ENCODE measurements around the gene TRPT1. TPM values are rescaled to one million over a fixed set of nuclear protein-coding genes. Genes with fewer than 3 reads are reported as not detected.

TRPT1 gene
- polyA plus RNA-seq, 4 donors: 46.5 to 115 (median 68.0) TPM

DNA sequence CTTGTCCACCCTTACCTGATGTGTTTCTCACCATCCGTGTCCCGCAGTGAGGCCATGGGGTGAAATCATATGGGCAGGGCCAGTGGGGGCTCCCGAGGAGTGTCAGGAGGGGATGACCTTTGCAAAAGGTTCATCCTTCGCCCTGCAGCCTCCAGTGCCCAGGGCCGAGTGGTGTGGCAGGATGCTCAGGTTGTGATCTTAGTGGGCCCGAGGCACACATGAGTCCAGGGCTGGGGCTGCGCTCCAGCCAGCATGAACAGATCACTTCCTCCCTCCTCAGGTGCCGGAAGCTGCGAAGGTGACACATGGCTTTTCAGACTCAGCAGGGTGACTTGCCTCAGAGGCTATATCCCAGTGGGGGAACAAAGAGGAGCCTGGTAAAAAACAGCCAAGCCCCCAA, 12.1 kb upstream of the TRPT1 start:
- Histone ChIP-seq H3K27ac (ENCODE audit: low read depth in 1 of 3, low read length in 2 of 3) (peak overlapping the region; percentile 12 to 72 (median 69)), H3K4me1 (ENCODE audit: control insufficient read depth in 3 of 3, insufficient read depth in 2 of 3, low read depth in 1 of 3, low read length in 2 of 3) (peaks cover 0 to 57% (median 0%) of the 10 kb centered on the region in 3 donors), H3K4me3 (ENCODE audit: low read depth in 1 of 3, low read length in 3 of 3) (no peak overlapping the region), H3K9me3 (ENCODE audit: control insufficient read depth in 2 of 2, insufficient read depth in 1 of 2, low read depth in 1 of 2, low read length in 1 of 2) (no peaks in the 10 kb centered on the region), H3K36me3 (ENCODE audit: control insufficient read depth in 3 of 3, insufficient read depth in 2 of 3, low read depth in 1 of 3, low read length in 3 of 3) (peaks cover 0 to 50% (median 0%) of the 10 kb centered on the region in 3 donors), H3K27me3 (ENCODE audit: control insufficient read depth in 3 of 3, insufficient read depth in 3 of 3, low read length in 3 of 3) (no peaks in the 10 kb centered on the region)
- 44 to 66% (median 55%) methylated on average over 9 of the region's 9 CpGs for WGBS, 3 donors
- FAIRE-seq (no peak), DNase-seq (no peak)

- H3K36me3 ChIP-seq (ENCODE audit: control insufficient read depth in 3 of 3, insufficient read depth in 2 of 3, low read depth in 1 of 3, low read length in 3 of 3): peaks cover 0 to 48% (median 0%) of the 10 kb centered on the region in 3 donors
- WGBS, 3 donors: 10 to 57% (median 42%) methylated on average over 12 of the region's 12 CpGs
- H3K4me1 ChIP-seq (ENCODE audit: control insufficient read depth in 3 of 3, insufficient read depth in 2 of 3, low read depth in 1 of 3, low read length in 2 of 3): peaks cover 0 to 51% (median 0%) of the 10 kb centered on the region in 3 donors
- no peaks in the 10 kb centered on the region for H3K9me3 ChIP-seq (ENCODE audit: control insufficient read depth in 2 of 2, insufficient read depth in 1 of 2, low read depth in 1 of 2, low read length in 1 of 2)
- FAIRE-seq: no peak
- peak overlapping the region; percentile 12 to 72 (median 69) for H3K27ac ChIP-seq (ENCODE audit: low read depth in 1 of 3, low read length in 2 of 3)
- DNase-seq: peak; percentile 83 to 84
- H3K27me3 ChIP-seq (ENCODE audit: control insufficient read depth in 3 of 3, insufficient read depth in 3 of 3, low read length in 3 of 3): no peaks in the 10 kb centered on the region
- peak overlapping the region in 1 of 3 donors; percentile 4 for H3K4me3 ChIP-seq (ENCODE audit: low read depth in 1 of 3, low read length in 3 of 3)
Observed at GRCh38 chr11:64237484-64237951, 11.5 kb upstream of the TRPT1 start.

DNA sequence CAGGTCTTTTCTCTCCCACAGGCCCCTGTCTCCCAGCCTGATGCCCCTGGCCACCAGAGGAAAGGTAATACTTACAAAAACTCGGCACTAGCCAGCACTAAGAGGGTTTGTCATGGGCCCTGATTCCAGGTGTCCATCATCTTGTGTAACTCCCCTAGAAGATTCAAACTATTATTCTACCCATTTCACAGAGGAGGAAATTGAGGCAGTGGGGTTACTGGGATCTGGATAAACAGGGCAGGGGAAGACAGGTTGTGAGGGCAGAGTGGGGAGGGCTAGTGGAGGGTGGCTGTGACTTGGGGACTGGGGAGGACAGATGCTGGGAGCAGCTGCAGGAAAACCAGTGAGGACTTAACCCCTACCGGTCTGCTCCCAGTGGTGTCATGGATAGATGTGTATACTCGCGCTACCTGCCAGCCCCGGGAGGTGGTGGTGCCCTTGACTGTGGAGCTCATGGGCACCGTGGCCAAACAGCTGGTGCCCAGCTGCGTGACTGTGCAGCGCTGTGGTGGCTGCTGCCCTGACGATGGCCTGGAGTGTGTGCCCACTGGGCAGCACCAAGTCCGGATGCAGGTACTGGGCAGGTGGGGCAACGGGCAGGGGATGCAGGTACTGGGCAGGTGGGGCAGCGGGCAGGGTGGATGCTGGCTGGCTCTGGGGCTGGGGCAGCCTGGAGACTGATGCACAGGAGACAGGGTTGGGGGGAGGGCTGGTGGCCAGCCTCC, 9.6 kb upstream of the TRPT1 start:
- H3K27me3 ChIP-seq (ENCODE audit: control insufficient read depth in 3 of 3, insufficient read depth in 3 of 3, low read length in 3 of 3): no peaks in the 10 kb centered on the region
- peaks cover 0 to 50% (median 0%) of the 10 kb centered on the region in 3 donors for H3K36me3 ChIP-seq (ENCODE audit: control insufficient read depth in 3 of 3, insufficient read depth in 2 of 3, low read depth in 1 of 3, low read length in 3 of 3)
- H3K4me1 ChIP-seq (ENCODE audit: control insufficient read depth in 3 of 3, insufficient read depth in 2 of 3, low read depth in 1 of 3, low read length in 2 of 3): peaks cover 0 to 58% (median 0%) of the 10 kb centered on the region in 3 donors
- H3K27ac ChIP-seq (ENCODE audit: low read depth in 1 of 3, low read length in 2 of 3): peak overlapping the region in 2 of 3 donors; percentile 33 to 59
- no peaks in the 10 kb centered on the region for H3K9me3 ChIP-seq (ENCODE audit: control insufficient read depth in 2 of 2, insufficient read depth in 1 of 2, low read depth in 1 of 2, low read length in 1 of 2)
- 72 to 84% (median 76%) methylated on average over 12 of the region's 12 CpGs for WGBS, 3 donors
- DNase-seq: no peak
- FAIRE-seq: no peak
- peak overlapping the region in 2 of 3 donors; percentile 68 to 82 for H3K4me3 ChIP-seq (ENCODE audit: low read depth in 1 of 3, low read length in 3 of 3)

GRCh38 chr11:64234647-64235379, 8.8 kb upstream of the TRPT1 start:
- no peaks in the 10 kb centered on the region for H3K9me3 ChIP-seq (ENCODE audit: control insufficient read depth in 2 of 2, insufficient read depth in 1 of 2, low read depth in 1 of 2, low read length in 1 of 2)
- 1 to 2% (median 1%) methylated on average over 28 to 80 of the region's 80 CpGs for WGBS, 3 donors
- H3K27ac ChIP-seq (ENCODE audit: low read depth in 1 of 3, low read length in 2 of 3): peak overlapping the region in 2 of 3 donors; percentile 33 to 59
- H3K36me3 ChIP-seq (ENCODE audit: control insufficient read depth in 3 of 3, insufficient read depth in 2 of 3, low read depth in 1 of 3, low read length in 3 of 3): peaks cover 0 to 49% (median 0%) of the 10 kb centered on the region in 3 donors
- FAIRE-seq (no peak), DNase-seq (peak; percentile 68 to 84)
- no peaks in the 10 kb centered on the region for H3K27me3 ChIP-seq (ENCODE audit: control insufficient read depth in 3 of 3, insufficient read depth in 3 of 3, low read length in 3 of 3)
- H3K4me1 ChIP-seq (ENCODE audit: control insufficient read depth in 3 of 3, insufficient read depth in 2 of 3, low read depth in 1 of 3, low read length in 2 of 3): peaks cover 0 to 51% (median 0%) of the 10 kb centered on the region in 3 donors
- H3K4me3 ChIP-seq (ENCODE audit: low read depth in 1 of 3, low read length in 3 of 3): peak overlapping the region; percentile 61 to 82 (median 68)

DNA sequence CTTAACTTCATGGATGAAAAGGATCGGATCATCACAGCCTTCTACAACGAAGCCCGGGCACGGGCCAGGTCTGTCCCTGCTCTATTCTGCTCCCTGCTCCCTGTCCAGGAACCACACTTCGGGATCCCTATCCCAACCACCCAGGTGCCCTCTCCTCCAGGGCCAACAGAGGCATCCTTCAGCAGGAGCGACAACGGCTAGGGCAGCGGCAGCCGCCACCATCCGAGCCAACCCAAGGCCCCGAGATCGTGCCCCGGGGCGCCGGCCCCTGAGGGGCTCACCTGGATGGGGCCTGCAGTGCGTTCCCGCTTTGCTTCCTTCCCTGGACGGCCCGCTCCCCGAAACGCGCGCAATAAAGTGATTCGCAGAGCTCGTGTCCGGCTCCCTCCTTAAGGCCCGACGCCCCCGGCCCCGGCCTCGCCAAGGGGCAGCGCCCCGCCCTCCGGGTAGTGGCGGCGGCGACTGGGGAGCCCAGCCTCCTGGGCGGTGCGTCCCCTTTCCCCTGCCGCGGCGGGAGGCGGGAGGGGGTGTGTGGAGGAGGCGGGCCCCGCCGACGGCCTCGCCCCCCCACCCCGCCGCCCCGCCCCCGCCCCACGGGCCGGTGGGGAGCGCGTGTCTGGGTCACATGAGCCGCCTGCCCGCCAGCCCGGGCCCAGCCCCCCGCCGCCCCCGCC, 8.1 kb upstream of the TRPT1 start, which contains the start of gene VEGFB:
VEGFB (plus strand) TSS at position 672 of the 674 bp plus-strand sequence. CDS start 250 bp downstream, outside the sequence.
- Histone ChIP-seq H3K4me1 (ENCODE audit: control insufficient read depth in 3 of 3, insufficient read depth in 2 of 3, low read depth in 1 of 3, low read length in 2 of 3) (peaks cover 0 to 56% (median 2%) of the 10 kb centered on the region in 3 donors), H3K36me3 (ENCODE audit: control insufficient read depth in 3 of 3, insufficient read depth in 2 of 3, low read depth in 1 of 3, low read length in 3 of 3) (peaks cover 0 to 44% (median 0%) of the 10 kb centered on the region in 3 donors), H3K9me3 (ENCODE audit: control insufficient read depth in 2 of 2, insufficient read depth in 1 of 2, low read depth in 1 of 2, low read length in 1 of 2) (no peaks in the 10 kb centered on the region), H3K27me3 (ENCODE audit: control insufficient read depth in 3 of 3, insufficient read depth in 3 of 3, low read length in 3 of 3) (no peaks in the 10 kb centered on the region), H3K4me3 (ENCODE audit: low read depth in 1 of 3, low read length in 3 of 3) (peak within 1 kb of the TSS; percentile 61 to 82 (median 74)), H3K27ac (ENCODE audit: low read depth in 1 of 3, low read length in 2 of 3) (peak within 1 kb of the TSS; percentile 33 to 81 (median 39))
- DNase-seq: peak; percentile 63 to 80
- FAIRE-seq: no peak
- 3 to 7% (median 5%) methylated on average over 17 to 62 of the region's 62 CpGs for WGBS, 3 donors

DNA sequence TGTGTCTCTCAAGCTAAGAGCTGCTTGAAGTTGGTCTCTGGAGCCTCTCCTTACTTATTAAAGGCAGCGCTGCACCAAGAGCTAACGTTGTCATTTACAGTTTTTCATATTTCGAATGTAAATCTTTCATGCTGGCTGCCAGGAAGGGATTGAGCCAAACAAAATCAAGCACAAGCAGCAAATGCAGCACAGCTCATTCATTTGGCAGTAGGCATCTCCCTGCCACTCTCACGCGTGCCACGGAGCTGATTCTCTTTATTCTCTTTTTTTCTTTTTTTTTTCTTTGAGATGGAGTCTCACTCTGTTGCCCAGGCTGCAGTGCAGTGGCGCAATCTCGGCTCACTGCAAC, 7.0 kb upstream of the TRPT1 start:
- H3K36me3 ChIP-seq (ENCODE audit: control insufficient read depth in 3 of 3, insufficient read depth in 2 of 3, low read depth in 1 of 3, low read length in 3 of 3): peaks cover 0 to 33% (median 0%) of the 10 kb centered on the region in 3 donors
- FAIRE-seq: no peak
- H3K27me3 ChIP-seq (ENCODE audit: control insufficient read depth in 3 of 3, insufficient read depth in 3 of 3, low read length in 3 of 3): no peaks in the 10 kb centered on the region
- H3K4me3 ChIP-seq (ENCODE audit: low read depth in 1 of 3, low read length in 3 of 3): no peak overlapping the region
- peaks cover 0 to 54% (median 2%) of the 10 kb centered on the region in 3 donors for H3K4me1 ChIP-seq (ENCODE audit: control insufficient read depth in 3 of 3, insufficient read depth in 2 of 3, low read depth in 1 of 3, low read length in 2 of 3)
- no peaks in the 10 kb centered on the region for H3K9me3 ChIP-seq (ENCODE audit: control insufficient read depth in 2 of 2, insufficient read depth in 1 of 2, low read depth in 1 of 2, low read length in 1 of 2)
- no peak for DNase-seq
- 86 to 88% (median 88%) methylated on average over 8 of the region's 8 CpGs for WGBS, 3 donors
- H3K27ac ChIP-seq (ENCODE audit: low read depth in 1 of 3, low read length in 2 of 3): no peak overlapping the region

GRCh38 chr11:64232182-64232966, 6.4 kb upstream of the TRPT1 start:
- H3K4me3 ChIP-seq (ENCODE audit: low read depth in 1 of 3, low read length in 3 of 3): no peak overlapping the region
- WGBS, 3 donors: 78 to 85% (median 82%) methylated on average over 14 to 15 of the region's 15 CpGs
- DNase-seq (no peak), FAIRE-seq (no peak)
- H3K9me3 ChIP-seq (ENCODE audit: control insufficient read depth in 2 of 2, insufficient read depth in 1 of 2, low read depth in 1 of 2, low read length in 1 of 2): no peaks in the 10 kb centered on the region
- peaks cover 0 to 51% (median 2%) of the 10 kb centered on the region in 3 donors for H3K4me1 ChIP-seq (ENCODE audit: control insufficient read depth in 3 of 3, insufficient read depth in 2 of 3, low read depth in 1 of 3, low read length in 2 of 3)
- peaks cover 0 to 27% (median 0%) of the 10 kb centered on the region in 3 donors for H3K36me3 ChIP-seq (ENCODE audit: control insufficient read depth in 3 of 3, insufficient read depth in 2 of 3, low read depth in 1 of 3, low read length in 3 of 3)
- no peaks in the 10 kb centered on the region for H3K27me3 ChIP-seq (ENCODE audit: control insufficient read depth in 3 of 3, insufficient read depth in 3 of 3, low read length in 3 of 3)
- no peak overlapping the region for H3K27ac ChIP-seq (ENCODE audit: low read depth in 1 of 3, low read length in 2 of 3)

All from small intestine (tissue), 7 donors.